K562 (cell line): ENCODE measurements around the gene LCN12. TPM values are rescaled to one million over a fixed set of nuclear protein-coding genes. Genes with fewer than 3 reads are reported as not detected.

Experiments used
- CREB5 ChIP-seq: fragments of 250-450 bp; sonication (Bioruptor Pico); IDR thresholded peaks from 2 replicates; pipeline ENCODE4 v1.5.0; 2020; ENCODE audit warnings: mild to moderate bottlenecking
- GABPB1 ChIP-seq: sonication (generic); formaldehyde crosslinking; IDR thresholded peaks from 2 replicates; pipeline ENCODE4 v1.8.0; 2022; ENCODE audit warnings: mild to moderate bottlenecking, missing genetic modification reagents
- HDAC3 ChIP-seq: fragments of 450-650 bp; IDR thresholded peaks from 2 replicates; pipeline ENCODE4 v1.6.1; 2018; ENCODE audit warnings: borderline replicate concordance, mild to moderate bottlenecking, moderate library complexity; ENCODE audit not compliant: partially characterized antibody
- MAFF ChIP-seq: IDR thresholded peaks from 2 replicates; pipeline ENCODE4 v1.6.1; 2012; ENCODE audit warnings: low read length, improper control_type of control experiment
- MIER1 ChIP-seq: fragments of 450-650 bp; IDR thresholded peaks from 2 replicates; pipeline ENCODE4 v1.6.1; 2016; ENCODE audit warnings: antibody characterized with exemption, mild to moderate bottlenecking, low read depth
- NFE2L1 ChIP-seq: fragments of 450-650 bp; IDR thresholded peaks from 2 replicates; pipeline ENCODE4 v1.6.1; 2016; ENCODE audit warnings: missing genetic modification characterization, low read depth, mild to moderate bottlenecking, missing compliant biosample characterization, moderate library complexity, borderline replicate concordance
- SMAD4 ChIP-seq: fragments of 250-450 bp; sonication (Bioruptor Pico); conservative IDR thresholded peaks from 2 replicates; pipeline ENCODE4 v1.8.0; 2021; ENCODE audit warnings: inconsistent platforms, mild to moderate bottlenecking, moderate library complexity
- STAT5B ChIP-seq: fragments of 250-450 bp; sonication (Bioruptor Pico); IDR thresholded peaks from 2 replicates; pipeline ENCODE4 v1.8.0; 2021; ENCODE audit warnings: mild to moderate bottlenecking, inconsistent platforms
- TARDBP ChIP-seq: fragments of 450-650 bp; IDR thresholded peaks from 2 replicates; pipeline ENCODE4 v1.6.1; 2016
- TSHZ1 ChIP-seq: fragments of 250-450 bp; sonication (Bioruptor Pico); IDR thresholded peaks from 2 replicates; pipeline ENCODE4 v1.4.0; 2020; ENCODE audit warnings: mild to moderate bottlenecking, moderate library complexity
- ZBTB2 ChIP-seq: fragments of 450-650 bp; IDR thresholded peaks from 2 replicates; pipeline ENCODE4 v1.6.1; 2016; ENCODE audit warnings: antibody characterized with exemption
- ZFP36 ChIP-seq: fragments of 150-350 bp; IDR thresholded peaks from 2 replicates; pipeline ENCODE4 v1.6.1; 2018; ENCODE audit warnings: low read length, low read depth; ENCODE audit not compliant: partially characterized antibody
- ZNF133 ChIP-seq: fragments of 250-450 bp; sonication (Bioruptor Pico); IDR thresholded peaks from 2 replicates; pipeline ENCODE4 v1.4.0; 2020; ENCODE audit warnings: mild to moderate bottlenecking
- ZNF280A ChIP-seq: fragments of 450-650 bp; IDR thresholded peaks from 2 replicates; pipeline ENCODE4 v1.6.1; 2018; ENCODE audit warnings: mild to moderate bottlenecking, low read depth; ENCODE audit not compliant: partially characterized antibody
- ZNF586 ChIP-seq: fragments of 450-650 bp; formaldehyde crosslinking; conservative IDR thresholded peaks from 2 replicates; pipeline ENCODE4 v1.4.0; 2020; ENCODE audit warnings: mild to moderate bottlenecking, moderate library complexity
- polyA plus RNA-seq, 8 experiments: library from polyadenylated mRNA; depleted of rRNA in 4 of 8; stranded (reverse) in 5 of 8; unstranded in 3 of 8; fragments of >200 nt; fragmentation: Nextera tagmentation in 2 of 8; fragmentation: Illumina TruSeq in 1 of 8; extraction: Ambion mirVana in 2 of 8; extraction: Trizol in 1 of 8; gene quantifications; 2 replicates each; pipeline versions ENCODE4 v1.2.1 to v1.2.3, GENCODE V29; 2011 to 2014; ENCODE audit warnings: inconsistent platforms in 1 of 8, missing spikeins in 1 of 8
- total RNA-seq, 7 experiments: library from RNA; depleted of rRNA in 6 of 7; stranded (reverse); fragments of >200 nt in 6 of 7; fragmentation: Illumina TruSeq in 2 of 7; extraction: Trizol in 2 of 7; gene quantifications; 2 replicates each; pipeline versions ENCODE4 v1.2.1 to v1.2.3, GENCODE V29; 2011 to 2021; ENCODE audit warnings: low replicate concordance in 1 of 7

The LCN12 gene
- total and polyA plus RNA-seq, 9 of the 15 experiments (the other 6 are each of a cell fraction or from before 2014, with no cell fraction given) = 0.05 TPM; not detected in 8

GRCh38 chr9:136944519-136945332 lies 7.3 kb upstream of the LCN12 start, which contains the start of the genes C8G and FBXW5 (continued):
- TF ChIP-seq ZNF280A (no peak), HDAC3 (no peak), ZBTB2 (peak; percentile 77), ZNF133 (CRISPR knock-in tag) (no peak), NFE2L1 (no peak), CREB5 (CRISPR knock-in tag) (no peak), TARDBP (no peak; the same call in 1 of the 2 replicates), MIER1 (0 out of 2 replicates have a peak, but pooled peaks have one; percentile 17), ZNF586 (CRISPR knock-in tag) (no peak), STAT5B (CRISPR knock-in tag) (no peak), TSHZ1 (0 out of 2 replicates have a peak, but pooled peaks have one; percentile 32), MAFF (no peak), GABPB1 (peak; percentile 82), SMAD4 (peak; percentile 53), ZFP36 (peak; percentile 34)
